Stimulated activated CD4-positive, alpha-beta T cell treated with anti-CD3 and anti-CD28 coated beads, TNF-alpha, amount 100 ng/mL, for 48 hours (primary cell): Measurements from ENCODE around the gene NHSL2.
"Not testable (repeated sequence)": the region's sequence is repeated elsewhere in the genome, so short reads cannot be mapped to it uniquely, and the experiment has no call there.

Experiments used
- DNase-seq, 3 donors: peaks; one replicate each; pipeline ENCODE4 v3.0.0-alpha.2; 2020; ENCODE audit warnings: low read depth in 3 of 3

NHSL2 gene

DNA sequence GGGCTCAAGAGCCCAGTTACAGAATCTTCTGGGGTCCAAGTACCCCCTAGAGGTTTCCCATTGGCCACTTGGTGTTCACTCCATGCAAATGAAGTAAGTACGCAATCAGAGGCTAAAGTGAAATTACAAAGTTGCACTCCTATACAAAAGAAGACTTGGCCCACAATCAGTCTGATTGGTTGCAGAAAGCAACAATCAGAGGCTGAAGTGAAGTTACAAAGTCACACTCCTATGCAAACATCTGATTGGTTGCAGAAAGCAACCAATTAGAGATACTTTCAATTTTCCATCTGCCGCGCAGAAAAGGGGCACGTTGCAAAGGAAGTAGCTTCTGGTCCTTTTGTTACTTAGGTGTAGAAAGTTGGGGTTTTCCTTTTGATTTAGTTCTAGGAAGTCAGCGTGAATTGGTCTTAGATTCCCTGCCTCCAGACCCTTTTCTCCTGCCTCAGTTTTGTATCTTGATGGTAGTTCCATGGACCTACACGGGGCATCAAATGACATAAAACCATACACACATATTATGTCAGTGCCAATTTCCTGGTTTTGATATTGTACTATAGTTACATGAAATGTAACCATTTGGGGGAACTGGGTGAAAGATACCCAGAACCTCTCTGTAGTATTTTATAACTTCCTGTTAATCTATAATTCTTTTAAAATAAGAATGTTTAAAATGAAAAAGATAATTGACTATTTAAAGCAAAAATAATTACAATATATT lies 258.5 kb downstream of the NHSL2 start:
- peak in 1 of 3 donors; percentile 8 for DNase-seq

DNA sequence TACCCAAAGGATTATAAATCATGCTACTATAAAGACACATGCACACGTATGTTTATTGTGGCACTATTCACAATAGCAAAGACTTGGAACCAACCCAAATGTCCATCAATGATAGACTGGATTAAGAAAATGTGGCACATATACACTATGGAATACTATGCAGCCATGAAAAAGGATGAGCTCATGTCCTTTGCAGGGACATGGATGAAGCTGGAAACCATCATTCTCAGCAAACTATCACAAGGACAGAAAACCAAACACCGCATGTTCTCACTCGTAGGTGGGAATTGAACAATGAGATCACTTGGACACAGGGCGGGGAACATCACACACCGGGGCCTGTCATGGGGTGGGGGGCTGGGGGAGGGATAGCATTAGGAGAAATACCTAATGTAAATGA lies 265.6 kb downstream of the NHSL2 start:
- not testable (repeated sequence) for DNase-seq

DNA sequence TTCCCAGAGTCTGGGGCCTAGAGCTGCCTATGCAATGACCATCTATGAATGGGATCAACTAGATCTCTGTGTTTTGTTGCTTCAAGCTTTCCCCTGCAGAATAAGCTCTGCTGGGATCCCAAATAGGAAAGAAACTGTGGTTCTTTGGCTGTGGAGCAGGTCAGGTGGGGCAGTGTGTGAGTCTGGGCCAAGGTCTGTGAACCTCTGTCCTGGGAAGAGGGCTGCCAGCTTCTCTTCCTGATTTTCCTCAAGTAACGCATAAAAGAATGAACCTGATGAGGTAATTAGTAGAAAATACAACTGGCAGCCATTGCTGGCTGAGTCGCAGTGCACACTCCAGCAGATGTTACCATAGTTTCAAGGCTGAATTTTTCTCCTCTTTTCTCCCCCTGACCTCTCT lies 266.3 kb downstream of the NHSL2 start:
- no peak for DNase-seq

DNA sequence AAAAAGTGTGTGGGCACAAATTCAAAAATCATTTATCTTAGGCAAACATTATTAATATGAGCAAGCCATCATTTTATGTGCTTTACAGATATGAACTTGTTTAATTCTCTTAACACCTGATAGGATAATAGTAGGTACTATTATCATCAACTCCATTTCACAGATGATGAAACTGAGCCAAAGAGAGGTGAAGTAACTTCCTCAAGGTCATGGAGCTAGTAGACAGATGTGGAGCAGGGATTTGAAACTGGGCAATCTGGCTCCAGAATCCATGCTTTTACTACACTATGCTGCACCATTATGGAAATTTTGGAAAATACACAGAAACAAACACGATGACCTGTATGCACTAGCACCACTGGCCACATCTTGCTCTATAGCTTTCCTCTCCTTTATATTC lies 269.9 kb downstream of the NHSL2 start:
- DNase-seq: no peak

DNA sequence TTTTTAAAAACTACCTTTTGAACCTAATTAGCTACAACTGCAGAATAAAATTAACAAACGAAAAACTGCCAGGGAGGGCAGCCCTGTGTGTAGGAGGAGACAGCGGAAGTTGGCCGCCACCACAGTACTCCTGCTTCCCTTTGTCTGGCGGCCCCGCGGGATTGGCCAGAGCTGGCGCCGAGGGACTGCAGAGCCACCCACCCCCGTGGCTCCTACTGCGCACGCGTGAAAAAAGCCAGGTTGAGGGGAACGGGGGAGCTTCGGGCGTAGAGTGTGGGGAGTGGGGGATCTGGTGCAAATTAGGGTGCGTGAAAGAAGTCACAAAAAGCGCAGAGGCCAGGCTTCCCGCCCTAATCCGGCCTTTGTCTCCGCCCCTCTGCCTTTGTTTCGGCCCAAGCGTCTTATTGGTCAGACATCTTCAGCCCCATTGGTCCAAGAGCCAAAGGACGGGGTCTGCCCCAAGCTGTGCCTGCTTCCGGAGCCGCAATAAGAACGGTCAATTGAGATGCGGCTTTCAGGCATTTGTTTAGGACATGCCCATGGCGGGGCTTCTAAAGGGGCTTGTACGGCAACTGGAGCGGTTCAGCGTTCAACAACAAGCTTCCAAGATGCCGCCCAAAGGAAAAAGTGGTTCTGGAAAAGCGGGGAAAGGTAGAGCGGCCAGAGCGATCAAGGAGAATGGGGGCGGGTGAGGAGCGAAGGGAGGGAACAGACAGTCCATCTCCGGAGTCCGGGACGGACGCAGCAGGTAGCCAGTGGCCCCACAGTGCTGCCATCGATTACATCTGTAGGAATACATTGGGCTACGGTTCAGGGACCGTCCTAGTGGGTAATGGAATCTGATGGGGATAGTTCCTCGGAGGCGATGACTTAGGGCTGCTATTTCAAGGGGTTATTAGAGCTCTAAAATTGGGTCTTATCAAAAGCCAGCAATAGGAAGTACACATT lies 270.8 kb downstream of the NHSL2 start, which contains the start of gene PIN4:
TSS of gene PIN4 (plus strand) at position 580 of the 948 bp plus-strand sequence. CDS start at position 609, 29 bp downstream.
- peak; percentile 62 to 80 (median 69) for DNase-seq

DNA sequence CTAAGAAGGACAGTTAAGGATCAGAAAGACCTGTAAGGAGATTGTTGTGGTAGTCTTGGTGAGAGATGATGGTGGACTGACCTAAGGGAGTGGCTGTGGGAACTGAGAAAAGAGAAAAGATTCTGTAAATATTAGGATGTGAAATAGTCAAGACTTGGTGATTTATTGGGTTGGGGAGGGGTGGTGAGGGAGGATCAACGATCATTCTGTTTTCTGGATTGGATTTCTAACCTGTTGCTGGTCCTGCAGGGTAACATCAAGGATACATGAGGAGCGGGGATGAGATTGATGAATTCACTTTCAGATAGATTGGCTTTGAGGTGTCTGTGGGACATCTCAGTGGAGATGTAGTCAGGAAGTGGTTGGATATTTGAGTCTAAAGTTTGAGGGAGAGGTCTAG lies 272.3 kb downstream of the NHSL2 start:
- DNase-seq: no peak

- DNase-seq: no peak
Measured at GRCh38 chrX:72201836-72202536, 291.3 kb downstream of the NHSL2 start.
